ENCODE data around the gene THOP1.

DNA sequence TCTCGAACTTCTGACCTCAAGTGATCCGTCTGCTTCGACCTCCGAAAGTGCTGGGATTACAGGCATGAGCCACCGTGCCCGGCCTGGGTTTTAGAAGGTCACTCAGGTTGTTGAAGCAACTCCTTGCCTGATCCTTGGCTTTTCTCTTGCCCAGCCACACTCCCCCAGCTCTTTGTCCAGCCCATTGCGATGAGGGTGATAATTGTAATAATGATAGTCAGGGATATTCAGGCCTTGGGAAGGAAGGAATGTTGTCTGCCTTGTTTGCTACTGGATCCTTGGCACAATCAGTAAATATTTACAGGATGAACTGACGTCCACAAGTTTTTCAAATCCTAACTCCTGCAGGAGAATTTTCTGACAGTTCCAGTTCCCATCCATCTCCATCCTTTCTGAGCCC, 1.8 kb downstream of the THOP1 start:
- TF ChIP-seq, protein P1, sequence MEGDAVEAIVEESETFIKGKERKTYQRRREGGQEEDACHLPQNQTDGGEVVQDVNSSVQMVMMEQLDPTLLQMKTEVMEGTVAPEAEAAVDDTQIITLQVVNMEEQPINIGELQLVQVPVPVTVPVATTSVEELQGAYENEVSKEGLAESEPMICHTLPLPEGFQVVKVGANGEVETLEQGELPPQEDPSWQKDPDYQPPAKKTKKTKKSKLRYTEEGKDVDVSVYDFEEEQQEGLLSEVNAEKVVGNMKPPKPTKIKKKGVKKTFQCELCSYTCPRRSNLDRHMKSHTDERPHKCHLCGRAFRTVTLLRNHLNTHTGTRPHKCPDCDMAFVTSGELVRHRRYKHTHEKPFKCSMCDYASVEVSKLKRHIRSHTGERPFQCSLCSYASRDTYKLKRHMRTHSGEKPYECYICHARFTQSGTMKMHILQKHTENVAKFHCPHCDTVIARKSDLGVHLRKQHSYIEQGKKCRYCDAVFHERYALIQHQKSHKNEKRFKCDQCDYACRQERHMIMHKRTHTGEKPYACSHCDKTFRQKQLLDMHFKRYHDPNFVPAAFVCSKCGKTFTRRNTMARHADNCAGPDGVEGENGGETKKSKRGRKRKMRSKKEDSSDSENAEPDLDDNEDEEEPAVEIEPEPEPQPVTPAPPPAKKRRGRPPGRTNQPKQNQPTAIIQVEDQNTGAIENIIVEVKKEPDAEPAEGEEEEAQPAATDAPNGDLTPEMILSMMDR (conservative IDR thresholded peaks at IDR 0.05): no peak
- no peak for TF ChIP-seq EZH2 (IDR thresholded peaks at IDR 0.05; ENCODE audit: low read depth)

Measured in PC-9 (cell line).